ENCODE measurements around the gene DCLRE1C.

Gene DCLRE1C

DNA sequence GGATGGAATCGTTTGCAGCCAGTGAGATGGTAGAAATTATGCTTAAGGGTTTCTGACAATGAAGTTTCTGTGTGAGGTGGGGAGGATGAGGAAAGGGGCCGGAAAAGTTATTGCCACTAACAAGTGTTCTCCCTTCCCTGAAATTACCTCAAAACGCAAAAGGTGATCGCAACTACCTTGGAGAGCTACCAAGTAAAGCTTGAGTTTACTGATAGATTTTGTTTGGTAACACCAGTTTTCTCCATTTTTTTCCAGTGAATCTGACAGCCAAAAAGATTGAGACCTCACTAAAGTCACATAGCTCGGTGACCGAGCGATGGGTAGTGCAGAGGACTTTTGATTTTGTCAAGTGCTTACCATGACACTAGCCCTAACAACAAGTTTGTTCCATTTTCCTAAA lies 73.7 kb downstream of the DCLRE1C start:
- Histone ChIP-seq H3K9ac (no peak overlapping the region), H3K27ac (no peak overlapping the region), H3K4me2 (ENCODE audit: low read length) (no peak overlapping the region), H3K4me1 (peaks cover 10% of the 10 kb centered on the region), H3K27me3 (ENCODE audit: control insufficient read depth, insufficient read depth, low read length) (no peaks in the 10 kb centered on the region), H3K79me2 (peaks cover 11% of the 10 kb centered on the region), H3K9me3 (ENCODE audit: control insufficient read depth, low read length) (no peaks in the 10 kb centered on the region), H2AFZ (peak overlapping the region; percentile 90), H3K4me3 (ENCODE audit: low read depth, low read length) (no peak overlapping the region), H3K36me3 (ENCODE audit: control insufficient read depth, insufficient read depth, low read length) (no peaks in the 10 kb centered on the region)
- TF ChIP-seq, protein P1, sequence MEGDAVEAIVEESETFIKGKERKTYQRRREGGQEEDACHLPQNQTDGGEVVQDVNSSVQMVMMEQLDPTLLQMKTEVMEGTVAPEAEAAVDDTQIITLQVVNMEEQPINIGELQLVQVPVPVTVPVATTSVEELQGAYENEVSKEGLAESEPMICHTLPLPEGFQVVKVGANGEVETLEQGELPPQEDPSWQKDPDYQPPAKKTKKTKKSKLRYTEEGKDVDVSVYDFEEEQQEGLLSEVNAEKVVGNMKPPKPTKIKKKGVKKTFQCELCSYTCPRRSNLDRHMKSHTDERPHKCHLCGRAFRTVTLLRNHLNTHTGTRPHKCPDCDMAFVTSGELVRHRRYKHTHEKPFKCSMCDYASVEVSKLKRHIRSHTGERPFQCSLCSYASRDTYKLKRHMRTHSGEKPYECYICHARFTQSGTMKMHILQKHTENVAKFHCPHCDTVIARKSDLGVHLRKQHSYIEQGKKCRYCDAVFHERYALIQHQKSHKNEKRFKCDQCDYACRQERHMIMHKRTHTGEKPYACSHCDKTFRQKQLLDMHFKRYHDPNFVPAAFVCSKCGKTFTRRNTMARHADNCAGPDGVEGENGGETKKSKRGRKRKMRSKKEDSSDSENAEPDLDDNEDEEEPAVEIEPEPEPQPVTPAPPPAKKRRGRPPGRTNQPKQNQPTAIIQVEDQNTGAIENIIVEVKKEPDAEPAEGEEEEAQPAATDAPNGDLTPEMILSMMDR (IDR thresholded peaks at IDR 0.05) = no peak

DNA sequence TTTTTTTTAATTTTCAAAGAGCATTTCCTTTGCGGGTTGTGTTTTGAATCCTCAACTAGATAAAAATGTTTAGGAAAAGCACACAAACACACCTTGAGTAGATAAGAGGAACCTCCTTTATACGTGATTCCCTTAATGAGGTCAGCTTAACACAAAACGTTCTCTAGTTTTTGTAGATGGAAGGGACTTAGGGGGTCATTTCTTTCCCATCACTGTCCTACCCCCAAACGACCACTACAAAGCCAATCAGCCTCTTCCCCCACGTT lies 74.0 kb downstream of the DCLRE1C start:
- Histone ChIP-seq H3K4me3 (ENCODE audit: low read depth, low read length) (peak overlapping the region; percentile 73), H3K27me3 (ENCODE audit: control insufficient read depth, insufficient read depth, low read length) (no peaks in the 10 kb centered on the region), H3K79me2 (peaks cover 11% of the 10 kb centered on the region), H3K9me3 (ENCODE audit: control insufficient read depth, low read length) (no peaks in the 10 kb centered on the region), H3K4me2 (ENCODE audit: low read length) (peak overlapping the region; percentile 81), H3K9ac (no peak overlapping the region), H3K27ac (no peak overlapping the region), H3K36me3 (ENCODE audit: control insufficient read depth, insufficient read depth, low read length) (no peaks in the 10 kb centered on the region), H2AFZ (peak overlapping the region; percentile 90), H3K4me1 (peaks cover 10% of the 10 kb centered on the region)
- TF ChIP-seq, protein P1 (IDR thresholded peaks at IDR 0.05) = no peak

DNA sequence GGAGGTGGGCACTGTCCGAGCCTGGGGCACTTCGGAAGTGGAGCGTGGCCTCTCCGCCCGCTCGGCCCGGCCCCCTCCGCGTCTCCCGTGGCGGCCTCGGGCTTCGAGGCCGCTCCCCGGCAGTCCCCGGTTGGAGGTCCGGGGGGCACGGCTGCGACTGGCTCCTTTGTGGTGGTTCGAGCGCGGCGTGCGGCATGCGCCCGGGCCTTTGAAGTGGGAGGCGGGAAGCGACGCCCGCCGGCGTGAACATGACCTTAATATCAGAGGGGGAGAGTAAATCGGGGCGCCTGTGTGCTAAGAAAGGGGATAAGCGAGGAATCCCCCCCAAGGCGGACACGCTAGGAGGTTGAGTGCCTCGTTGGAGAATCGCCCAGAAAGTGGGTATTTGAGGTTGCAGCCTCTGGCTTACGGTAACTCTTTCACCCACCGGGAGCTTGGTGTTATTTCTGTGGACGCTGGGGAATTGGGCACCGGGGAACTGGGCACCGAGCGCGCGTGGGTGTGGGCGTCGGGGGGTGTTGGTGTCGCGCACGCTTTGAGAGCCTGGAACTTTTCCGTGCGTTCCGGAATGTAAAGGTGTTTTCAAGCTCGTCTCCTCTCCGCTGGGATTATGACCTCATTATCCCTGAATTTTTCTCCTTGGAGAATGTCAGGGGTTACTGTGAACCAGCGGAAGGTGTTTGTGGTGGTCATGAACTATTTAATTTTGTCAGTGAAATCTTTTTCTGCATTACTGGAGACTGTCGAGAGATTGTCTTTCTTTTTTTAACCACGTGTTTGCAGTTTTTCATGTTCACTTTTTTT lies 74.6 kb downstream of the DCLRE1C start:
- H3K79me2 ChIP-seq = peaks cover 9% of the 10 kb centered on the region
- peak overlapping the region; percentile 90 for H2AFZ ChIP-seq
- no peaks in the 10 kb centered on the region for H3K9me3 ChIP-seq (ENCODE audit: control insufficient read depth, low read length)
- peak overlapping the region; percentile 40 for H3K27ac ChIP-seq
- H3K36me3 ChIP-seq (ENCODE audit: control insufficient read depth, insufficient read depth, low read length) = no peaks in the 10 kb centered on the region
- peak overlapping the region; percentile 73 for H3K4me3 ChIP-seq (ENCODE audit: low read depth, low read length)
- TF ChIP-seq, protein P1 (IDR thresholded peaks at IDR 0.05) = no peak
- H3K27me3 ChIP-seq (ENCODE audit: control insufficient read depth, insufficient read depth, low read length) = no peaks in the 10 kb centered on the region
- peaks cover 10% of the 10 kb centered on the region for H3K4me1 ChIP-seq
- H3K9ac ChIP-seq = peak overlapping the region; percentile 55
- H3K4me2 ChIP-seq (ENCODE audit: low read length) = peak overlapping the region; percentile 81

DNA sequence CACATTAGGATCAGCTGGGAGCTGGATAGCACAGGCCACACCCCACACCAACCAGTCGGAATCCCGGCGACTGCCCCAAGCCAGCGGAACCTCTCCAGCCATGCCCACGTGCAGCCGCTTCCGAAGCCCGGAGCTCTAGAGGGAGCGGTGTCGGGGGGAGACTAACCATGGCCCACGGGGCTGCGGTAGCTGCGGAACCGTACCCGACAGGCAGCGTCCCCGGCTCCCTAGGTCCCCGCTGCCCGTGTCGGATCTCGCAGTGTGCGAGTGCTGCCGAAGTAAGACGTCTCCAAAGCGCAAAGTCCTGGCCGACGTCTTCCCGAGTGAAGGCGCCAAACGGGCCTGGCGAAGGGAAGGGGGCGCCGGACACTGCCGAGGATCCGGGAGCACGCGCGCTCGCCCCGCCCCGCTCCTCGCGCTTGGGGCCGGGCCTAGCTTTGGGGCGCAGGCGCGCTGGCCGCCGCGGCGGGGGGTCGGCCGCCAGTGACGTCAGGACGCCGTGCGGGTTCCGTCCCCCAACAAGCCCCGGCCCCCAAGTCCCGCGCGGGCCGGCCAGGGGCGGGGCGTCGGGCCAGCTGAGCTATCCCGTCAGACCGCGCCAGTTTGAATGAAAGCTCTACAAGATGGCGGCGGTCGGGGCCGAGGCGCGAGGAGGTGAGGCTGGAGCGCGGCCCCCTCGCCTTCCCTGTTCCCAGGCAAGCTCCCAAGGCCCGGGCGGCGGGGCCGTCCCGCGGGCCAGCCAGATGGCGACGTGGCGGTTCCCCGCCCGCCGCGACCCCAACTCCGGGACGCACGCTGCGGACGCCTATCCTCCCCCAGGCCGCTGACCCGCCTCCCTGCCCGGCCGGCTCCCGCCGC lies 75.4 kb downstream of the DCLRE1C start, which contains the start of gene SUV39H2:
Gene SUV39H2, plus strand, starts transcription at position 601 of the 858 bp plus-strand sequence. Its CDS starts 23 bp downstream, at position 624.
- H3K4me2 ChIP-seq (ENCODE audit: low read length) = peak within 1 kb of the TSS; percentile 81
- no peaks in the 10 kb centered on the region for H3K9me3 ChIP-seq (ENCODE audit: control insufficient read depth, low read length)
- peak within 1 kb of the TSS; percentile 96 for H2AFZ ChIP-seq
- H3K4me1 ChIP-seq = peaks cover 10% of the 10 kb centered on the region
- peak within 1 kb of the TSS; percentile 94 for H3K4me3 ChIP-seq (ENCODE audit: low read depth, low read length)
- H3K79me2 ChIP-seq = peaks cover 3% of the 10 kb centered on the region
- peak within 1 kb of the TSS; percentile 89 for H3K27ac ChIP-seq
- no peaks in the 10 kb centered on the region for H3K27me3 ChIP-seq (ENCODE audit: control insufficient read depth, insufficient read depth, low read length)
- TF ChIP-seq, protein P1 (IDR thresholded peaks at IDR 0.05) = no peak
- H3K9ac ChIP-seq = peak within 1 kb of the TSS; percentile 86
- no peaks in the 10 kb centered on the region for H3K36me3 ChIP-seq (ENCODE audit: control insufficient read depth, insufficient read depth, low read length)
